Vagina (tissue), 2 donors: ENCODE data around the gene GID8. TPM values are rescaled to one million over a fixed set of nuclear protein-coding genes. Genes with fewer than 3 reads are reported as not detected.

Experiments used
- DNase-seq, 2 donors: peaks; one replicate each; pipeline ENCODE4 v3.0.0-alpha.2; 2017; ENCODE audit errors: extremely low spot score in 2 of 2
- H3K27ac ChIP-seq: fragments of 200-600 bp; sonication (generic); one replicate; pipeline ENCODE4 v1.5.1; 2019
- H3K27me3 ChIP-seq: fragments of 200-600 bp; sonication (generic); one replicate; pipeline ENCODE4 v1.5.1; 2019
- H3K36me3 ChIP-seq, 2 donors: fragments of 200-600 bp; sonication (generic); one replicate each; pipeline ENCODE4 v1.5.1; 2017 to 2019
- H3K4me1 ChIP-seq: fragments of 200-600 bp; sonication (generic); one replicate; pipeline ENCODE4 v1.5.1; 2019
- H3K4me3 ChIP-seq, 2 donors: fragments of 200-600 bp; sonication (generic); 1 replicate in 1 of 2; 2 replicates in 1 of 2; pipeline ENCODE4 v1.5.1; 2016 to 2019
- H3K9me3 ChIP-seq: fragments of 200-600 bp; sonication (generic); one replicate; pipeline ENCODE4 v1.5.1; 2019
- CTCF ChIP-seq, 3 experiments: fragments of 450-650 bp in 2 of 3; fragments of 200-600 bp in 1 of 3; sonication (generic) in 1 of 3; IDR thresholded peaks; one replicate each; pipeline ENCODE4 v1.5.1; 2017 to 2019; ENCODE audit warnings: antibody characterized with exemption in 3 of 3, mild to moderate bottlenecking in 2 of 3, moderate library complexity in 2 of 3
- POLR2A ChIP-seq, 2 donors: fragments of 450-650 bp; IDR thresholded peaks; one replicate each; pipeline ENCODE4 v1.6.1; 2017; ENCODE audit warnings: antibody characterized with exemption in 2 of 2, mild to moderate bottlenecking in 2 of 2, moderate library complexity in 2 of 2
- POLR2AphosphoS5 ChIP-seq, 2 donors: sonication (generic); formaldehyde crosslinking; IDR thresholded peaks; one replicate each; pipeline ENCODE4 v1.9.0; 2017; ENCODE audit warnings: antibody characterized with exemption in 2 of 2, mild to moderate bottlenecking in 2 of 2, low read depth in 1 of 2; ENCODE audit not compliant: insufficient read depth in 1 of 2
- intact Hi-C: fragments of 100-400 bp; cut with DNase I; formaldehyde crosslinking; loops from one replicate; pipeline ENCODE4 v1.15.1; 2023
- total RNA-seq: library from RNA; depleted of rRNA; stranded (reverse); fragments of >200 nt; gene quantifications from one replicate; pipeline ENCODE4 v1.2.3, GENCODE V29; 2016

GID8 gene
- total RNA-seq, 1 donor from 2014 or later, result 30.2 TPM

- H3K36me3 ChIP-seq, result peaks cover 5 to 74% of the 10 kb centered on the region in 2 donors
Measured at GRCh38 chr20:62890444-62890843, 47.5 kb upstream of the GID8 start.

GRCh38 chr20:62891111-62891510 is 46.8 kb upstream of the GID8 start:
- Histone ChIP-seq H3K27me3 (no peaks in the 10 kb centered on the region), H3K36me3 (peaks cover 5 to 79% of the 10 kb centered on the region in 2 donors), H3K4me3 (no peak overlapping the region), H3K4me1 (no peaks in the 10 kb centered on the region), H3K27ac (no peak overlapping the region), H3K9me3 (no peaks in the 10 kb centered on the region)
- DNase-seq, result no peak
- intact Hi-C loops, result no loop called here
- TF ChIP-seq POLR2AphosphoS5 (IDR thresholded peaks at IDR 0.05; ENCODE audit: insufficient read depth in 1 of 2, low read depth in 1 of 2) (no peak), CTCF (IDR thresholded peaks at IDR 0.05) (no peak), POLR2A (IDR thresholded peaks at IDR 0.05) (no peak)

More at GRCh38 chr20:62890444-62890843, 47.5 kb upstream of the GID8 start:
- intact Hi-C loops, result no loop called here
- Histone ChIP-seq H3K4me1 (no peaks in the 10 kb centered on the region), H3K27me3 (no peaks in the 10 kb centered on the region), H3K4me3 (no peak overlapping the region), H3K27ac (no peak overlapping the region), H3K9me3 (no peaks in the 10 kb centered on the region)
- DNase-seq, result no peak
- TF ChIP-seq CTCF (IDR thresholded peaks at IDR 0.05) (no peak), POLR2AphosphoS5 (IDR thresholded peaks at IDR 0.05; ENCODE audit: insufficient read depth in 1 of 2, low read depth in 1 of 2) (no peak), POLR2A (IDR thresholded peaks at IDR 0.05) (no peak)

- H3K4me1 ChIP-seq, result peaks cover 4% of the 10 kb centered on the region
- no peak for DNase-seq
- H3K27ac ChIP-seq, result no peak overlapping the region
- no peak overlapping the region for H3K4me3 ChIP-seq
- no peak for TF ChIP-seq POLR2A (IDR thresholded peaks at IDR 0.05)
- TF ChIP-seq CTCF (IDR thresholded peaks at IDR 0.05), result no peak
- TF ChIP-seq POLR2AphosphoS5 (IDR thresholded peaks at IDR 0.05; ENCODE audit: insufficient read depth in 1 of 2, low read depth in 1 of 2), result no peak
- H3K36me3 ChIP-seq, result peaks cover 5 to 83% of the 10 kb centered on the region in 2 donors
- H3K9me3 ChIP-seq, result no peaks in the 10 kb centered on the region
- H3K27me3 ChIP-seq, result no peaks in the 10 kb centered on the region
- intact Hi-C loops, result no loop called here
Measured at GRCh38 chr20:62892348-62893304, 45.3 kb upstream of the GID8 start.

- TF ChIP-seq CTCF (IDR thresholded peaks at IDR 0.05) (no peak), POLR2AphosphoS5 (IDR thresholded peaks at IDR 0.05; ENCODE audit: insufficient read depth in 1 of 2, low read depth in 1 of 2) (no peak), POLR2A (IDR thresholded peaks at IDR 0.05) (no peak)
- Histone ChIP-seq H3K9me3 (no peaks in the 10 kb centered on the region), H3K36me3 (peaks cover 5 to 74% of the 10 kb centered on the region in 2 donors), H3K27me3 (no peaks in the 10 kb centered on the region), H3K4me3 (no peak overlapping the region), H3K4me1 (peaks cover 14% of the 10 kb centered on the region), H3K27ac (no peak overlapping the region)
- intact Hi-C loops, result no loop called here
- no peak for DNase-seq
Measured at GRCh38 chr20:62893700-62894099, 44.2 kb upstream of the GID8 start.

GRCh38 chr20:62894261-62894660 is 43.7 kb upstream of the GID8 start:
- DNase-seq, result no peak
- peaks cover 19% of the 10 kb centered on the region for H3K4me1 ChIP-seq
- no peaks in the 10 kb centered on the region for H3K27me3 ChIP-seq
- TF ChIP-seq POLR2A (IDR thresholded peaks at IDR 0.05), result no peak
- TF ChIP-seq POLR2AphosphoS5 (IDR thresholded peaks at IDR 0.05; ENCODE audit: insufficient read depth in 1 of 2, low read depth in 1 of 2), result no peak
- no peak for TF ChIP-seq CTCF (IDR thresholded peaks at IDR 0.05)
- intact Hi-C loops, result no loop called here
- no peak overlapping the region for H3K27ac ChIP-seq
- no peak overlapping the region for H3K4me3 ChIP-seq
- peaks cover 5 to 68% of the 10 kb centered on the region in 2 donors for H3K36me3 ChIP-seq
- no peaks in the 10 kb centered on the region for H3K9me3 ChIP-seq
